Mammary epithelial cell (primary cell): ENCODE results near the gene GRAMD1B.

Experiments
- EZH2 ChIP-seq: IDR thresholded peaks from 2 replicates; pipeline ENCODE4 v1.6.1; 2012; ENCODE audit warnings: low read length, inconsistent platforms, borderline replicate concordance
- TF ChIP-seq, protein P1 (sequence below), 2 donors: IDR thresholded peaks in 1 of 2; conservative IDR thresholded peaks in 1 of 2; 2 replicates each; pipeline ENCODE4 v1.5.1; 2011 to 2012; ENCODE audit warnings: inconsistent platforms in 2 of 2, low read length in 2 of 2, mild to moderate bottlenecking in 2 of 2, control low read depth in 1 of 2, low read depth in 1 of 2; ENCODE audit not compliant: insufficient read depth in 1 of 2; ENCODE audit errors: extremely low read depth in 1 of 2

DNA sequence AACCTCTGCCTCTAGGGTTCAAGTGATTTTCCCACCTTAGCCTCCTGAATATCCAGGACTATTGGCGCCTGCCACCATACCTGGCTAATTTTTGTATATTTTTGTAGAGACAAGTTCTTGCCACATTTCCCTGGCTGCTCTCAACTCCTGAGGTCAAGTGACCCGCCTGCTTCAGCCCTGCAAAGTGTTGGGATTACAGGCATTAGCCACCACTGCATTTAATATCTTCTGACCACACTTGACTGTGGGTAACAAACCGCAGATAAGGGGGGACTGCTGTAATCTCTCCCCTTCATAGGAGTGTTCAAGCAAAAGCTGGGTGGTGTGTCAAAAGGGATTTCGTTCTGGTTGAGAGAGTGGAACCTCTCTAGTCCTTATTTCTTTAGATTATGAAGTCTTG is 53.4 kb downstream of the GRAMD1B start:
- TF ChIP-seq, protein P1, sequence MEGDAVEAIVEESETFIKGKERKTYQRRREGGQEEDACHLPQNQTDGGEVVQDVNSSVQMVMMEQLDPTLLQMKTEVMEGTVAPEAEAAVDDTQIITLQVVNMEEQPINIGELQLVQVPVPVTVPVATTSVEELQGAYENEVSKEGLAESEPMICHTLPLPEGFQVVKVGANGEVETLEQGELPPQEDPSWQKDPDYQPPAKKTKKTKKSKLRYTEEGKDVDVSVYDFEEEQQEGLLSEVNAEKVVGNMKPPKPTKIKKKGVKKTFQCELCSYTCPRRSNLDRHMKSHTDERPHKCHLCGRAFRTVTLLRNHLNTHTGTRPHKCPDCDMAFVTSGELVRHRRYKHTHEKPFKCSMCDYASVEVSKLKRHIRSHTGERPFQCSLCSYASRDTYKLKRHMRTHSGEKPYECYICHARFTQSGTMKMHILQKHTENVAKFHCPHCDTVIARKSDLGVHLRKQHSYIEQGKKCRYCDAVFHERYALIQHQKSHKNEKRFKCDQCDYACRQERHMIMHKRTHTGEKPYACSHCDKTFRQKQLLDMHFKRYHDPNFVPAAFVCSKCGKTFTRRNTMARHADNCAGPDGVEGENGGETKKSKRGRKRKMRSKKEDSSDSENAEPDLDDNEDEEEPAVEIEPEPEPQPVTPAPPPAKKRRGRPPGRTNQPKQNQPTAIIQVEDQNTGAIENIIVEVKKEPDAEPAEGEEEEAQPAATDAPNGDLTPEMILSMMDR (conservative IDR thresholded peaks at IDR 0.05 in 1 of 2, IDR thresholded peaks at IDR 0.05 in 1 of 2; ENCODE audit: extremely low read depth in 1 of 2, insufficient read depth in 1 of 2, low read depth in 1 of 2, low read length in 2 of 2): no peak
- no peak for TF ChIP-seq EZH2
